GM19025 (cell line): ENCODE results near the gene KCNIP1.

ENCODE experiments used
- ATAC-seq: cut with Tn5 transposase; IDR thresholded peaks from one replicate; pipeline ENCODE4 v1.9.1; 2021; ENCODE audit warnings: mild to moderate bottlenecking, low read depth, moderate library complexity; ENCODE audit not compliant: unreplicated experiment

KCNIP1 gene

GRCh38 chr5:170636801-170637477, 133.1 kb downstream of the KCNIP1 start:
- no peak for ATAC-seq

- ATAC-seq: no peak
These were observed 134.2 kb downstream of the KCNIP1 start for GRCh38 chr5:170638051-170638450.

DNA sequence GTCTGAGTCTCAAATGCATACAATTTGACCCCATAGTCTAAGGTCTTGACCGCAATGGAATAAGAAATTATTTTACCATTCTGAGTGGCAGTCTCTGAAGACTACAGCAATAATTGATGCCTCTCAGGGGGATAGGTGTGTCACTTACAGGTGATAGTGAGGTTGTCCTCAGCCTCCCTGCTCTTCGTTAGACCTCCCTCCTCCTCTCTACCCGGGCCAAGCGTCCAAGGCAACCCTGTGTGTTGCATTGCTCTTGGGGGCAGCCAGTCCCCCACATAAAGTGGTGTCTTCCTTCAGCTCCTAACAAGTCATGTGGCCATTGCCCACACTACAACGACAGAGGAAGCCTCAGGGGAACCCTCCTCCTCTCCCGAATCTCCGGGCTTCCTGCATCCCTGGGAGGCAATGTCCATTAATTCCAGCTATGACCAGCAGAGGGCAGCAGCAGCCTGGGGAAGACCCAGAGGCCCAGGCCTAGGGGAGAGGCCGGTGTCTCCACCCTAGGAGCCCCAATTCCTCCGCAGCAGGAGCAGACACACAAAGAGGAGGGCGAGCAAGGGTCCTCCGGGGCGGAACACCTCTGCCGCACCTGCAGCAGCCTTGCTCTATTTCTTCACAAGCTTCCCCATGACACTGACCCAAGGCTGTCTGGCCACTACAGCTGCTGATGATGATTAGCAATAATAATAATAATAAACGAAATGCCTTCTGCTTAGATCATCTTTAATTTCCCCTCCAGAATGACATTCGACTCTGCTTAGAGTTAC, 134.8 kb downstream of the KCNIP1 start:
- ATAC-seq: no peak

- ATAC-seq: no peak
These were observed 135.6 kb downstream of the KCNIP1 start for GRCh38 chr5:170639221-170639925.

- no peak for ATAC-seq
These were observed 137.1 kb downstream of the KCNIP1 start for GRCh38 chr5:170640731-170641588.

DNA sequence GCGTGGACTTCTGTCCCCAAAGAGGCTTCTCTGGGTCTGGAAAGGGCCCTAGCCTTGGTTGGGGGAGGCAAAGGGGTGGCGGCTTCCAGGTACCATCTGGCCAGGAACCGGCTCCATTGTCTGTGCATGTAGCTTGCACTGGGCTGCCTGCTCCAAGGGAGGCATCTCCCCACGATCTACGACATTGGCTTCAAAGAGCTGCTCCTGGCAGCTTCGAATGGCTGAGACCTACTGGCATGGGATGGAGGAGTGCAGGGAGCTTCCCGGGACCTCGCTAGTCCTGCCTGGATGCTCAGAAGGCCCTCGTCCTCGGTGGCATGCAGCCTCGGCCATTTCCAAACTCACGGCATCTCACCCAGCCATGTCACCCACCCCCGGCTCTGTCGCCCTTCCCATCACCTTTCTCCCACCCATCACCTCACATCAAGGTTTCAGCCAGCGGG, 137.8 kb downstream of the KCNIP1 start:
- no peak for ATAC-seq

DNA sequence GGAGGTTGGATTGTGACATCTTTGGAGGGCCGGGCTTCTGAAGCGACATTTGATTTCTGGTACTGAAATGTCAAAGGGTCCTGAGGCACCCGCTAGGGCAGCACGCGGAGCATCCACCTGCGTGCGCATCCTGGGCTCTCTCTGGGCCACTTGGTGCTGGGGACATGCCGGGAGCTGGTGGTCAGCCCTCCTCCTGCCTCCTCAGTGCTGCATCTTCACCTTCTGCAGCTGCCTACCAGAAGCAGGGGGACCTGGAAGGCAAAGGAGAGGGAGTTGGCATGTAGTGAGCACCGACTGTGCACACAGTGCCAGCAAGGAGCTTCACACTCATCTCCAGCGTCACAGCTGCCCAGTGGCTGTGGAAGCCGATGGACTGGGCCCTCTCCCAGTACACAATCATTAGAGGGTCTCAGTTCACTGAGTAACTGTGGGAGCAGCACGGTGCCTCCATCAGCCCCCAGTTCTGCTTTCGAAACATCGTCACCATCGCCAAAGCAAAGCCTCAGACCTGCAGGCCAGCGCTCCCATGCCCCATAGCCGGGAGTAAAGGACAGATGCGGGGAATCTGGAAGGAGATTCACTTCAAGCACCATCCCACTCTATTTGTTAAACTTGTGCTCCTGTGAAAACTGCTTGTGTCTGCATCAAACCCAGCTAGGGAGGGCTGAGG, 138.4 kb downstream of the KCNIP1 start:
- no peak for ATAC-seq

DNA sequence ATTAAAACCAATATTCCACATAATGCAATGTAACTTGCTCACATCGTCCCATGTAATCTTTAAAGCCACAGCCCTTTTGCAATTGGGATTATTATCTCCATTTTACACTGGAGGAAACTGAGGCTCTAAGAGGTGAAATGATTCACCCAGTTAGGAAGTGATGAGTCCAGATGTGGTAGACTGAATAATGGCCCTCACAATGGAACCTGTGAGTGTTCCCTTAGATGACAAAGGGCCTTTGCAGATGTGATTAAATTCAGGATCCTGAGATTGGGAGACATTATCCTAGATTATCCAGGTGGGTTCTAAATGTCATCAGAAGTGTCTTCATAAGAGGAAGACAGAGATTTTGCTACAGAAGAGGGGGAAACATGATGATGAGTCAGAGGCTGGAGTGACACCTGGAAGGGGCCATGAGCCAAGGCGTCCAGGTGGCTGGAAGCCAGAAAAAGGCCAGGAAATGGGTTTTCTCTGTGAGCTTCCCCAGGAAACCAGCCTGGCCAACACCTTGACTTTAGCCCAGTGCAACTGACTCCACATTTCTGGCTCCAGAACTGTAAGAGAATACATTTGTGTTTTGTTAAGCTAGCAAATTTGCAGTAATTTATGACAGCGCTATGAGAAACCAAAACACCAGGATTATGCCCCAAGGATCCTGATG, 139.1 kb downstream of the KCNIP1 start:
- no peak for ATAC-seq

GRCh38 chr5:170643591-170643990, 139.8 kb downstream of the KCNIP1 start:
- no peak for ATAC-seq

DNA sequence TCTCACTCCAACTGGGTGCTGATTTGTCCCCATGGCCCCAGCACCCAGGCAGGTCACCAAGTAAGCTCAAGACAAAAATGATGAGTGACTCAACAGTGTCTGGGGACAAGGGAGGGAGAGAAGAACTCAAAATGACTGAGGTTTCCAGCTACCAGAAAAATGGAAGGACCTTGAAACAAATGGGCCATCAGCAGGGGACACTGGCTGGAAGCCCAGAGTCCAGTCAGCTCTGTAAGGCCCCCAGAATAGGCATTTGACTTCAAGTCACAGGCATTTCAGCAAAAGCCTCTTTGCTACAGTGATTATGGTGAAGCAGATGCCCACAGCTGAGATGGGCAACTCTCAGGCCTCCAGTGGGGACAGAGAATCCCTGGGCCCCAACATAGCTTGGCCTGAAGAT, 140.7 kb downstream of the KCNIP1 start:
- no peak for ATAC-seq

DNA sequence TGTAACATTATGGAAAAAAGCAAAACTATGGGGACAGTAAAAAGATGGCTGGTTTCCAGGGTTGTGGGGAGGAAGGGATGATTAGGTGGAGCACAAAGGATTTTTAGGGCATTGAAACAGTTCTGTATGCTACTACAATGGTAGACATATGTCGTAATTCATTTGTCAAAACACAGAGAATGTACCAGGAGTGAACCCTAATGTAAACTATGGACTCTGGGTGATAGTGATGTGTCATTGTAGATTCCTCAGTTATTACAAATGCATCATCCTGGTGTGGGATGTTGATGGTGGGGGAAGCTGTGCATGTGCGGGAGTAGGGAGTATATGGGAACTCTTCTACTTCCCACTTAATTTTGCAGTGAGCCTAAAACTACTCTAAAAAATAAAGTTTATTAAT, 144.7 kb downstream of the KCNIP1 start:
- ATAC-seq: no peak

- ATAC-seq: no peak
These were observed 147.0 kb downstream of the KCNIP1 start for GRCh38 chr5:170650850-170651249.

GRCh38 chr5:170651604-170652277, 147.9 kb downstream of the KCNIP1 start:
- no peak for ATAC-seq

DNA sequence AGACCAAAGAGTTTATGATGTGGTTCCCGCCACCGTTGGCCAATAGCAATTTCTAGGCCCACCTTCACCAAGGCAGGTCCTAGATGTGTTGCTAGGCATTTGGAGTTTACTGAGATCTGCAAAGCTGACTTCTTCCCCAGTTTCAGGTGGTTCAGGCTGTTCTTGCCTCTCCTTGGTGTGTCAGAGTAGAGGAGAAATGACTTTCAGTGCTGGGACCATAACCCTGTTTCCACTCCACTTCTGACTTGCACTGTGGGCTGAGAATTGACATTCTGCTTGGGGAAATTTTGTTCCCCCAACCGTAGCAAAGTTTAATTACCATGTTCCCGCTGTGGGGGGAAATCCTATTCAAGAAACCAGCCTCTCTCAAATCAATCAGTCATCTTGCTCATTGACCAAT, 151.7 kb downstream of the KCNIP1 start:
- ATAC-seq: no peak

DNA sequence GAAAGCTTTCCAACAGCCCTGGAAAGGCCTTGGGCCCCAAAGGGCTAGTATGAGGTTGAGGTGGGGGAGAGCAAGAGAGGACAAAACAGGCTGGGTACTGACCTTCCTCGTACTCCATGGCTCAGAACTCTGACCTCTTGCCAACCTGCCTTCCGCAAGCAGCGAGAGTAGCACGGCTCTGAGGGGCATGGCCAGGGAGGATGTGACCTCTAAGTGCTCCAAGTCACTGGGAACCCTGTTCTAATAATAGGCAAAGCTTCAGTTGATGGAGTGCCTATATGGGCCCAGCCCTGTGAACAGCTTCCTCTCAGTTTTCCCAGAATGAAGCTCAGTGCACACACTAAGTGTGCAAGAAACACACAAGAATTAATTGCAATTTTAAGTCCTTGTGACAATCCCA, 152.1 kb downstream of the KCNIP1 start:
- no peak for ATAC-seq

- ATAC-seq: no peak
These were observed 152.5 kb downstream of the KCNIP1 start for GRCh38 chr5:170656346-170656745.

GRCh38 chr5:170660531-170660930, 156.7 kb downstream of the KCNIP1 start:
- ATAC-seq: no peak

GRCh38 chr5:170662966-170663365, 159.1 kb downstream of the KCNIP1 start:
- no peak for ATAC-seq

DNA sequence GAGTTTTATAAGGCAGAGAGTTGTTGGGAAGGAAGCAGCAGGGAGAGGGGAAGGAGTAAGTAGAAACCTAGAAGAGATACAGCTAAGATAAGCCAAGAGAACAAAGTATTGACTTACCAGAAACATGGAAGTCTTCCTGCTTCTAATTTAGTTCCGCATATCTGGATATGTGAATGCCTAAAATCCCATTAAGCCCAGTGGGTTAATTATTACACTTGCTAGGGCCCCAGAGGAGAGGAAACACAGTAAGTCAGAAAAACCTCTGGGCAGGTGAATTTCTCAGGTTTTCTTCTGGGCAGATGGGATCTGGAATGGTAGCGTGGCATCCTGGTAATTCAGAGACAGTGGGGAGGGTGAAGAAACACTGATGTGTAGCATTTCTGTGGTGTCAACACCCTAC, 175.0 kb downstream of the KCNIP1 start:
- ATAC-seq: no peak
